ENCODE data around the gene KLK3.

DNA sequence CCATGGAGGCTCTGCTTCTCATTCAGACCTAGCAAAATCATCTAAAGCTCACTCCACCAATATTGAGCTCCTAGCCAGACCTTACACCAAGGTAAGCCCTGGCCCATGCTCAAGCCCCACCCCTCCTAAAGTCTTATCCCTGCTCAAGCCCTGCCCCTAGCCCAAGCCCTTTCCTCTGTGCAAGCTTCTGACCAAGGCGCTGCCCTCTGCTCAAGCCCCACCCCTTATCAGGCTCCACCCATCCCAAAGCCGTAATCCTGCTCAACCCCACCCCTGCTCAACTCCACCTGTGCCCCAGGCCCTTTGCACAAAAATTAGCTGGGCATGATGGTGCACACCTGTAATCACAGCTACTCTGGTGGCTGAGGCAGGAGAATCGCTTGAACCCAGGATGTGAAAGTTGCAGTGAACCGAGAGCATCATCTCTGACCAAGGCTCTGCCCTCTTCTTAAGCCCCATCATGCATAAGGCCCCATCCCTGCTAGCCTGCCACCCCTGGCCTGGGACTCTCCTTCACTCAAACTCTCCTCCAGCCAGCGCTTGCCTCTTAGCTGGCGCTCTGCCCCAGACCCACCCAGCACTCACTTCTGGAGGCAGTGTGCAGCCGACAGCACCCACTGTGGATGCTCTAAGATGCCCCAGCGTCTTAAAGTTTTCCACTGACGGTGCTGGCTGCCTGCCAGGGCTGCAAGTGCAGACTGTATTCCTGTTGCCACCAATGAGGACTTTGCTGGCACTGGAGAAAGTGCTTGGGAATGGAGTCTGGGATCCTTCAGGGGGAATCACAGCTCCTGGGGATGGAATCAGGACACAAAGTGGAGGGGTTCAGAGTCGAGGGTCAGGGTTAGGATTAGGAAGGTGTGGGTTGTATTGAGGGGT is 40.0 kb downstream of the KLK3 start:
- TF ChIP-seq, protein P1, sequence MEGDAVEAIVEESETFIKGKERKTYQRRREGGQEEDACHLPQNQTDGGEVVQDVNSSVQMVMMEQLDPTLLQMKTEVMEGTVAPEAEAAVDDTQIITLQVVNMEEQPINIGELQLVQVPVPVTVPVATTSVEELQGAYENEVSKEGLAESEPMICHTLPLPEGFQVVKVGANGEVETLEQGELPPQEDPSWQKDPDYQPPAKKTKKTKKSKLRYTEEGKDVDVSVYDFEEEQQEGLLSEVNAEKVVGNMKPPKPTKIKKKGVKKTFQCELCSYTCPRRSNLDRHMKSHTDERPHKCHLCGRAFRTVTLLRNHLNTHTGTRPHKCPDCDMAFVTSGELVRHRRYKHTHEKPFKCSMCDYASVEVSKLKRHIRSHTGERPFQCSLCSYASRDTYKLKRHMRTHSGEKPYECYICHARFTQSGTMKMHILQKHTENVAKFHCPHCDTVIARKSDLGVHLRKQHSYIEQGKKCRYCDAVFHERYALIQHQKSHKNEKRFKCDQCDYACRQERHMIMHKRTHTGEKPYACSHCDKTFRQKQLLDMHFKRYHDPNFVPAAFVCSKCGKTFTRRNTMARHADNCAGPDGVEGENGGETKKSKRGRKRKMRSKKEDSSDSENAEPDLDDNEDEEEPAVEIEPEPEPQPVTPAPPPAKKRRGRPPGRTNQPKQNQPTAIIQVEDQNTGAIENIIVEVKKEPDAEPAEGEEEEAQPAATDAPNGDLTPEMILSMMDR (conservative IDR thresholded peaks at IDR 0.05; ENCODE audit: low read depth, low read length) = no peak
- no peak for TF ChIP-seq EZH2 (IDR thresholded peaks at IDR 0.05; ENCODE audit: low read length, unreplicated experiment)
- TF ChIP-seq EZH2phosphoT487 (IDR thresholded peaks at IDR 0.05; ENCODE audit: borderline replicate concordance, low read length) = no peak
